Measurements from ENCODE around the gene ARF1.

DNA sequence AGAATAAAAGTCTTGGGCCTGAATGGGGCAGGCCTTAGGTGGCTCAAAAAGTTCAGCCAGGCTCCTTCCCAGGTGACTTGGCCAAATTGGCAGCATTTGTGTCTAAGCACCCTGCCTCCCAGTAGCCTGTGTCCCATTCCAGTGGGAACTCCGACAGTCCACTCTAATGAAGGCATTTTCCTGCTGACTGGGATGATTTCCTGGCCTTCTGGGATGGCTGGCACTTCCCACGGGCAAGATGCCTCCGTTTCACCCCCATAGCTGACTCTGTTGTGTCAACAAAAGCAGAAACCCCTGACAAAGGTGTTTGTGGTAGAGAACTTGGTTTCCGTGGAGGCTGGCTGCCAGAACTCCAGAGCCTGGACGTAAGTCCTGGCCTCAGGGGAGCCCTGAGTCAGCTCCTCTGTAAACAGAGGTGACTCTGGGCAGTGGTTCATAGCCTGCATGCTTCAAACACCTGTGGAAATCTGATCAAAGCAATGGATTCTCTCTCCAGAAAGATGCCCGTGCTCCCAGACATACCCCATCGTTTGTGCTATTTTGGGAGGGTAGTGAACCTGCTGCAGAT, 39.1 kb upstream of the ARF1 start:
- TF ChIP-seq, protein P1, sequence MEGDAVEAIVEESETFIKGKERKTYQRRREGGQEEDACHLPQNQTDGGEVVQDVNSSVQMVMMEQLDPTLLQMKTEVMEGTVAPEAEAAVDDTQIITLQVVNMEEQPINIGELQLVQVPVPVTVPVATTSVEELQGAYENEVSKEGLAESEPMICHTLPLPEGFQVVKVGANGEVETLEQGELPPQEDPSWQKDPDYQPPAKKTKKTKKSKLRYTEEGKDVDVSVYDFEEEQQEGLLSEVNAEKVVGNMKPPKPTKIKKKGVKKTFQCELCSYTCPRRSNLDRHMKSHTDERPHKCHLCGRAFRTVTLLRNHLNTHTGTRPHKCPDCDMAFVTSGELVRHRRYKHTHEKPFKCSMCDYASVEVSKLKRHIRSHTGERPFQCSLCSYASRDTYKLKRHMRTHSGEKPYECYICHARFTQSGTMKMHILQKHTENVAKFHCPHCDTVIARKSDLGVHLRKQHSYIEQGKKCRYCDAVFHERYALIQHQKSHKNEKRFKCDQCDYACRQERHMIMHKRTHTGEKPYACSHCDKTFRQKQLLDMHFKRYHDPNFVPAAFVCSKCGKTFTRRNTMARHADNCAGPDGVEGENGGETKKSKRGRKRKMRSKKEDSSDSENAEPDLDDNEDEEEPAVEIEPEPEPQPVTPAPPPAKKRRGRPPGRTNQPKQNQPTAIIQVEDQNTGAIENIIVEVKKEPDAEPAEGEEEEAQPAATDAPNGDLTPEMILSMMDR (IDR thresholded peaks at IDR 0.05): no peak
- TF ChIP-seq POLR2A (IDR thresholded peaks at IDR 0.05) (no peak), EP300 (IDR thresholded peaks at IDR 0.05) (no peak), POLR2AphosphoS5 (IDR thresholded peaks at IDR 0.05) (no peak)
